Mucosa of stomach (tissue), 1 donor: Measurements from ENCODE around the gene SLC6A3.
"Not testable (repeated sequence)": the region's sequence is repeated elsewhere in the genome, so short reads cannot be mapped to it uniquely, and the experiment has no call there.

ENCODE experiments used
- H3K27me3 ChIP-seq: one replicate; pipeline ENCODE4 v1.7.0; 2013; ENCODE audit warnings: mild to moderate bottlenecking, low read length; ENCODE audit not compliant: control insufficient read depth, insufficient read depth
- H3K36me3 ChIP-seq: one replicate; pipeline ENCODE4 v1.7.0; 2013; ENCODE audit warnings: low read length; ENCODE audit not compliant: control insufficient read depth, insufficient read depth
- H3K4me1 ChIP-seq: one replicate; pipeline ENCODE4 v1.7.0; 2013; ENCODE audit warnings: mild to moderate bottlenecking, low read length; ENCODE audit not compliant: control insufficient read depth, insufficient read depth
- H3K4me3 ChIP-seq: one replicate; pipeline ENCODE4 v1.7.0; 2013; ENCODE audit warnings: low read length
- H3K9ac ChIP-seq: one replicate; pipeline ENCODE4 v1.7.0; 2013; ENCODE audit warnings: mild to moderate bottlenecking, low read length, moderate library complexity
- H3K9me3 ChIP-seq: one replicate; pipeline ENCODE4 v1.7.0; 2013; ENCODE audit warnings: mild to moderate bottlenecking, low read length, moderate library complexity; ENCODE audit not compliant: control insufficient read depth
- donor health status: Pancreatic carcinoma.

Gene SLC6A3

DNA sequence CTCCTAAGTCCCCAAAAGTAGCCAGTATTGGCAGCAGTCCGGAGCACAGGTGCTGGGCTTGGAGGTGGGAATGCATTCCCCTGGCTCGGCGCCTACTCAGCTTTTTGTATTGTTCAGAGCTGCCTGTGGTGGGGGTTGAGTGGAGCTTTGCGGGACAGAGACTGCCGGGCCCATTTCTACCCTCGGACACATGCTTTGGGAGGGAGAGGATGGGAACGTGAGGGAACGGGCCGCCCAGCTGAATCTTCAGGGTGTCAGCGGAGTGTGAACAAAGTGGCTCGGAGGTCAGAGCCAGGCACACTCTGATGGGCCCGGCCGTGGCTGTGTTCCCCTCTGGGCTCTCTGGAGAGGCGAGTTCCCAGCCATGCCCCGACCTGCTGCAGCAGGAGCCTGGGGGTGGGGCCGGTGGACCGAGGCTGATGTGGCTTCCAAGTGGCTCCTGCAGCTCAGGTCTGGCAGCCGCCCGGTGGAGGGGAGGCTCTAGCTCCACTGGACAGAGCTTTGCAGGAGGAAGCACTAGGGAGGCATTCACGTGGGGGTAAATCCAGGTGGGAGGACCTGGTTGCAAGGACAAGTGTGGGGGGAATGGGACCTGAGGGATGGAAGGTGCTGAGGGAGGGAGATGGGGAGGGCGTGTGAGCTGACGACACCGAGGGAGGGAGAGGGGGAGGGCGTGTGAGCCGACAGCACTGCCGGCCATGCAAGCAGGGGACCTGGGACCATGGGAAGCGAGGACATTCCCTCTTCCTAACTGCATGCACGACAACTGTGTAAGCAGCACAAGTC, 31.1 kb upstream of the SLC6A3 start:
- H3K9ac ChIP-seq: no peak overlapping the region

DNA sequence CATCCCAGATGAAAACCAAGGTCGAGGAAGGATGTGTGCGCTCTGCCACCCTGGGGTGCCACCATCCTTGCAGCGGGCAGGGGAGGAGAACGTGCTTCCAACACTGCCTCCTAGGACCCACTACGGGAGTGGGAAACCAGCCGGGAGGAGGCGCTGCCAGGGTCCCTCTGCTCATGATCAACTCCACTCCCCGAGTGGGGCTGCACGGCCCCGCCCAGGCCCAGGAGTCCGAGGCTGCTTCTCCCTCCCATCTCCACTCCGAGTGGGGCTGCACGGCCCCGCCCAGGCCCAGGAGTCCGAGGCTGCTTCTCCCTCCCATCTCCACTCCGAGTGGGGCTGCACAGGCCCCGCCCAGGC, 30.3 kb upstream of the SLC6A3 start:
- not testable (repeated sequence) for H3K36me3 ChIP-seq, H3K9ac ChIP-seq, H3K9me3 ChIP-seq, H3K27me3 ChIP-seq, H3K4me1 ChIP-seq, H3K4me3 ChIP-seq

More for the DNA sequence above, 31.1 kb upstream of the SLC6A3 start:
- Histone ChIP-seq H3K4me1 (no peaks in the 10 kb centered on the region), H3K27me3 (no peaks in the 10 kb centered on the region), H3K9me3 (no peaks in the 10 kb centered on the region), H3K36me3 (no peaks in the 10 kb centered on the region), H3K4me3 (no peak overlapping the region)

- Histone ChIP-seq H3K36me3 (no peaks in the 10 kb centered on the region), H3K9me3 (no peaks in the 10 kb centered on the region), H3K9ac (no peak overlapping the region), H3K4me3 (no peak overlapping the region), H3K4me1 (no peaks in the 10 kb centered on the region), H3K27me3 (no peaks in the 10 kb centered on the region)
Measured at GRCh38 chr5:1474866-1475543, 29.8 kb upstream of the SLC6A3 start.

DNA sequence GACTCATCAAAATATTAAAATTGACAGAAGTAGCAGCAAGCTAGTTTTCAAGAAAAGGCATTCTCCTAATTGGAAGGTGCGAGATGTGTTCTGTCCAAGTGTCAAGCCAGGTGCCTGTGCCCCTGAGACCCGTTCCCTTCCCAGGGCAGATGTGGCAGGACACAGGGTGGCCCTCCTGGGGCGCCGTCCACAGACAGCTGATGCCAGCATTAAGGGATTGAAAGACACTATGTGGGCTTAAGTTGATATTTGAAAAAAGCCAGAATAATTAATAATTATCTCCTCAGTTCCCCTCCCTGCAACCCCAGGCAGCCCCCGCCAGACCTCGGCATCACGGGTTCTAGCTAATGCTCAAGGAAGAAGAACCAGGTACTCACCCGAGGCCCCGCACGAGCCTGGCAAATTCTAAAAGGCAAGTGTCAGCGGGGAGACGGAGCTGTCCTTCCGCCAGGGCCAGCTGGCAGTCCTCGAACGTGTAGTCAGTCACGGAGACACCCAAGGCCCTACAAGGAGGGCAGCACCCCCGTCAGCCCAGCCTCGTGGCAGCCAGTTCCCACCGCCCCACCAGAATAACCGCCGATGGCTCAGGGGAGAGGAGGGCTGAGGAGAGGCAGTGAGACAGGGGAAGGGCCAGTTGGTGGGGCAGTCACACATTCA, 29.1 kb upstream of the SLC6A3 start:
- H3K36me3 ChIP-seq: no peaks in the 10 kb centered on the region
- no peak overlapping the region for H3K4me3 ChIP-seq

DNA sequence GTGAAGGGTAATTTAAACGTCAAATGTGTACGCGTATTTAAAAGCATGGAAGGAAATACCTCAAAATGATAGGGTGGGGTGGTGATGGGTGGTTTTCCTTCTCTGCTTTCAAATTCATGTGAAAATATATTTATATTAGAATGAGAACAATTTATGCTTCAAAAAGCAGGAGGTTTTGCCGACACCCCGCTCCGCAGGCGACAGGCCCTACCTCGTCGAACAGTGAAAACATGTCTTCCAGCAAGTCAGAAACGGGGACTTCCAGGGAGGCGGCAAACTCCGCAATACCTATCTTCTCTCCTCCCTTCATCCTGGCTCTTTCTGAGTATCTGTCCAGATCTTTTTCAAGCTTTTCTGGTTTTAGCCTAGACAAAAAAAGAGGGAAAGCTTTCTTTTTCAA, 28.5 kb upstream of the SLC6A3 start:
- Histone ChIP-seq H3K4me3 (no peak overlapping the region), H3K36me3 (no peaks in the 10 kb centered on the region), H3K9ac (no peak overlapping the region), H3K27me3 (no peaks in the 10 kb centered on the region), H3K9me3 (no peaks in the 10 kb centered on the region), H3K4me1 (no peaks in the 10 kb centered on the region)

More for the DNA sequence above, 29.1 kb upstream of the SLC6A3 start:
- no peaks in the 10 kb centered on the region for H3K4me1 ChIP-seq
- H3K9me3 ChIP-seq: no peaks in the 10 kb centered on the region
- H3K27me3 ChIP-seq: no peaks in the 10 kb centered on the region
- H3K9ac ChIP-seq: no peak overlapping the region

DNA sequence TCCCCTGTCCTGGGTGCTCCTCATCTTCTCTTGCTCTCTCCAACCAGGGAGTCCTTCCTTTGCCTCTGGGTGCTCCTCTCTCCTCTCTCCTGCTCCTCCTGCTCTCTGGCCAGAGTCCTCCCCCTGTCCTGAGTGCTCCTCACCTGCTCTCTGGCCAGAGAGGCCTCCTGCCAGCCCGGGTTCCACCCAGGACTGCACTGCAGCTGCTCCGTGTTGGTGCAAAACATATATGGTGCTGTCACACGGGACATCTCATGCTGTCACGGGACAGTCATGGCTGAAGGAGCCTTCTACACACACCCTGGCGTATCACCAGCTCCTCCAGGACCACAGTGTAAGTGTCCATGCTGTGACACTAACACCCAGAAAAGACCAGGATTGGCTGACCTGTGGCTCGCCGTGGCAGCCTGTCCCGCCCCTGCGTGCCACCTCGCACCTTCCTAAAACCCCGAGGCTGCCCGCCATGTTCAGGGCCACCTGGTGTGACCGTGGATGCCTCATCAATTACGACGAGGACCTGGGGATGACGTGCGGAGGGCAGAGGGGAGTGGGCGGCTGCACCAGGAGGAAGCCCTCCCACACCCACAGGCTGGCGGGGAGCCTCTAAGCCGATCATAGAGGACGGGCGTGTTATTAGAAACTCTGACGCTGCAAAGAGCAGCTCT, 27.9 kb upstream of the SLC6A3 start:
- H3K27me3 ChIP-seq: no peaks in the 10 kb centered on the region
- H3K36me3 ChIP-seq: no peaks in the 10 kb centered on the region
- no peaks in the 10 kb centered on the region for H3K9me3 ChIP-seq
- H3K4me1 ChIP-seq: no peaks in the 10 kb centered on the region
- H3K9ac ChIP-seq: no peak overlapping the region
- H3K4me3 ChIP-seq: no peak overlapping the region

DNA sequence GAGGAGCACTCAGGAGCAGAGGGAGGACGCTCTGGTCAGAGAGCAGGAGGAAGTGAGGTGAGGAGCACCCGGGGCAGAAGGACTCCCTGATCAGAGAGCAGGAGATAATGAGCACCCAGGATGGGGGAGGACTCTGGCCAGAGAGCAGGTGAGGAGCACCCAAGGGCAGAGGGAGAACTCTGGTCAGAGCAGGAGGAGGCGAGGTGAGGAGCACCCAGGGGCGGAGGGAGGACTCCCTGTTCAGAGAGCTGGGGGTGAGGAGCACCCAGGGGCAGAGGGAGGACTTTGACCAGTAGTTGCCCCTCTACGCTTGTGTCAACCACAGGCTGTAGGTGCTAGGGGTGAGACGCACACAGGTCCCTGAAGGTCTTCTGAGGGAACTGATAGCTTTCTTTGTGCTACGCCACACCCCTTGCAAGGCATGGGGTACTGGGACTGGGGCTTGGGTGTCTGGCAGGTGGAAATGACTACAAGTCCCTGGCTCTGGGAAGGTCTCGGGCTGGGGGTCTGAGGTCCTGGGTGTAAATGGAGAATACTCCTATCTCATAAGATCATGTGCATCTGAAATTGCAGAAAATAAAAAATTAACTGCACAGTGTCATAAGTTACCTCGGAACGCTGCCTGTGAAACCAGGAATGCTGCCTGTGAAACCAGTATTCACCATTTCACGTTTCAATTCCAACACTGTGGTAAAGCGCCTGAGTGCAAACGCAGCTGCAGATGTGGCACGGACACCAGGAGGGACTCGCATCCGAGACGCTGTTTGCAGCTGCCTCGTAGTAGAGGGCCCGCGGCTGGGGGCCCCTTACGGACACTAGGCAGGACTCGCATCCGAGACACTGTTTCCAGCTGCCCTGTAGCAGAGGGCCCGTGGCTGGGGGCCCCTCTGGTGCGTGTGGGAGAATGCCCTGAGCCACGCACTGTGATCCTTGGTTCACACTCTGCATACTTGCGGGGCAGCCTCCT, 27.0 kb upstream of the SLC6A3 start:
- H3K36me3 ChIP-seq: no peaks in the 10 kb centered on the region
- no peaks in the 10 kb centered on the region for H3K27me3 ChIP-seq
- H3K9me3 ChIP-seq: no peaks in the 10 kb centered on the region
- no peak overlapping the region for H3K4me3 ChIP-seq
- H3K9ac ChIP-seq: no peak overlapping the region
- H3K4me1 ChIP-seq: no peaks in the 10 kb centered on the region

- H3K9me3 ChIP-seq: no peaks in the 10 kb centered on the region
- no peak overlapping the region for H3K9ac ChIP-seq
- no peaks in the 10 kb centered on the region for H3K36me3 ChIP-seq
- H3K4me3 ChIP-seq: no peak overlapping the region
- H3K27me3 ChIP-seq: no peaks in the 10 kb centered on the region
- no peaks in the 10 kb centered on the region for H3K4me1 ChIP-seq
Measured at GRCh38 chr5:1471240-1471853, 26.1 kb upstream of the SLC6A3 start.

DNA sequence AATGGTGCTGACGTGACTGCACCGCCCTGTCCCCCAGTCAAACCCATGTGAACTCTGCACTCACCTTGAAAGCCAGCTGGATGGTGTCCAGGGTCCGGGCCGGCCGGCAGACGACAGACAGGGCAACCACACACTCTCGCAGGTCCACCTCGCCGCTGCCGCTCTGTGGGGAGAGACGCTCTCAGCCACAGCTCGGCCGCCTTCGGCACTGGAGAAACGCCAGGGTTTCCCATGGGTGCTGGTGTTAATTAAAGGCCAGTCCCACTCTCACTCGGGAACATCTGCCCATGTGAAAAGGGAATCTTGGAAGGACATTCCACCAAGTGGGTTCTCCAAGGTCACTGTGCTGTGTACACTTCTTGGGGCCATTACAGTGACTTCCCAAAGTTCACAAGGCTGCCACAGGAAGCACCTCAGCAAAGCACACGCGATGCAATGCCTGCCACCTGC, 25.5 kb upstream of the SLC6A3 start:
- Histone ChIP-seq H3K4me1 (no peaks in the 10 kb centered on the region), H3K9ac (no peak overlapping the region), H3K36me3 (no peaks in the 10 kb centered on the region)

DNA sequence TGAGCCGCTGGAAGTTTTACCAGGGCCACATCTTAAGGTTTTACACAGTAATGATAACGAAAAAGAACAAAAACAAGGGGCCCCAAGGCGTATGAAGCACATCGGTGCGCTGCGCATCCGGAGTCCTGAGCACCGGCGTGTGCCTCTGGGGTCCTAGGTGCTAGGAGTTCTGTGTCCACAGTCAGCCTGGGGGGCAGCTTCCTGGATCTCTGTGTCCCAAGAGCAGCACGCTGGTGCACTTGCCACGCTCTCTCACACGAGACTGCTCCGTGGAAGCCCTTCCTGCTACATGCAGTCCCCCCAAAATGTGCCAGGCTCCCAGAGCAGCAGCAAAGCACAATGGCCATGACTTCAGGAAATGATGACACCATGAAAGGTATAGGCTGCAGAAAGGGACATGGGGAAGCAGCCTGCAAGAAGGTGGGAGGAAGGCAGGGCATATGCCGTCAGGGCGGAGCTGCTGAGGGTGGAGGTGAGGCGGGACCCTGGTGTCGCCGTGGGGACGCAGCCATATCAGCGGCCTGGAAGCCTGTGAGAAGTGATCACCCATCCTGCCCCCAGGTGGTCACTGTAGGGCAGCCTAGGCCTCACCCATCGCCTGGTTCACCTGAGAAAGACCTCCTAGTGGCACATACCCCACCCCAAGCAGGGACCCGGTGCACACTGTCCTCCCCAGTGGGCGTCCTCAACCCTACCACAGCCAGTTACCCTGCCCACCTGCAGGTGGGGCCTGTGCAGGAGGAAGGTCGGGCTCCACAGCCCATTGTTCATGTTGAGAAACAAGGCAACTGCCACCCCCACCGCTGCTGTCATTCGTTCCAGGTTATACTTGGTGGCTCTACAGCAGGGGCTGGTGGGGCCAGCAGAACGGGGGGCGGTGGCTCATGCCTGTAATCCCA, 23.6 kb upstream of the SLC6A3 start:
- H3K4me3 ChIP-seq: no peak overlapping the region
- no peaks in the 10 kb centered on the region for H3K36me3 ChIP-seq
- no peaks in the 10 kb centered on the region for H3K27me3 ChIP-seq
- no peaks in the 10 kb centered on the region for H3K9me3 ChIP-seq
- no peaks in the 10 kb centered on the region for H3K4me1 ChIP-seq
- H3K9ac ChIP-seq: no peak overlapping the region

More for the DNA sequence above, 25.5 kb upstream of the SLC6A3 start:
- H3K9me3 ChIP-seq: no peaks in the 10 kb centered on the region
- H3K27me3 ChIP-seq: no peaks in the 10 kb centered on the region
- no peak overlapping the region for H3K4me3 ChIP-seq
